MM.1S (cell line): ENCODE measurements around the gene FAM227B.
"Not testable (repeated sequence)": the region's sequence is repeated elsewhere in the genome, so short reads cannot be mapped to it uniquely, and the experiment has no call there.

Source experiments
- DNase-seq: peaks from one replicate; pipeline ENCODE4 v3.0.0-alpha.2; 2015
- H2AFZ ChIP-seq: fragments of 300-600 bp; sonication (generic); 2 replicates; pipeline ENCODE4 v1.6.0; 2016; ENCODE audit warnings: antibody characterized with exemption, low read length
- H3F3A ChIP-seq: fragments of 300-600 bp; sonication (generic); 2 replicates; pipeline ENCODE4 v1.6.1; 2016; ENCODE audit warnings: mild to moderate bottlenecking, antibody characterized with exemption, low read length, moderate library complexity, mixed read lengths; ENCODE audit not compliant: insufficient read depth
- H3K27ac ChIP-seq: fragments of 300-600 bp; sonication (generic); 2 replicates; pipeline ENCODE4 v1.5.1; 2016; ENCODE audit warnings: mild to moderate bottlenecking, low read length
- H3K27me3 ChIP-seq: fragments of 300-600 bp; sonication (generic); replicated peaks from 2 replicates; pipeline ENCODE4 v1.6.0; 2016; ENCODE audit warnings: low read length; ENCODE audit not compliant: insufficient read depth
- H3K36me3 ChIP-seq: fragments of 300-600 bp; sonication (generic); replicated peaks from 2 replicates; pipeline ENCODE4 v1.6.1; 2016; ENCODE audit warnings: mild to moderate bottlenecking, low read length, mixed read lengths; ENCODE audit not compliant: insufficient read depth
- H3K4me1 ChIP-seq: fragments of 300-600 bp; sonication (generic); 2 replicates; pipeline ENCODE4 v1.6.1; 2016; ENCODE audit warnings: low read length, mixed read lengths
- H3K4me2 ChIP-seq: fragments of 300-600 bp; sonication (generic); 2 replicates; pipeline ENCODE4 v1.6.0; 2016; ENCODE audit warnings: low read depth, low read length
- H3K4me3 ChIP-seq: fragments of 300-600 bp; sonication (generic); 2 replicates; pipeline ENCODE4 v1.5.1; 2016; ENCODE audit warnings: low read length, mixed read lengths
- H3K79me2 ChIP-seq: fragments of 300-600 bp; sonication (generic); 2 replicates; pipeline ENCODE4 v1.6.1; 2016; ENCODE audit warnings: mixed run types, low read length, mixed read lengths
- H3K9ac ChIP-seq: fragments of 300-600 bp; sonication (generic); 2 replicates; pipeline ENCODE4 v1.6.1; 2016; ENCODE audit warnings: low read length, mixed read lengths
- H3K9me2 ChIP-seq: fragments of 300-600 bp; sonication (generic); replicated peaks from 2 replicates; pipeline ENCODE4 v1.6.1; 2016; ENCODE audit warnings: mild to moderate bottlenecking, low read length, mixed read lengths; ENCODE audit not compliant: insufficient read depth
- H3K9me3 ChIP-seq: fragments of 300-600 bp; sonication (generic); replicated peaks from 2 replicates; pipeline ENCODE4 v1.6.1; 2016; ENCODE audit warnings: mild to moderate bottlenecking, low read length, mixed read lengths; ENCODE audit not compliant: insufficient read depth
- H4K20me1 ChIP-seq: fragments of 300-600 bp; sonication (generic); 2 replicates; pipeline ENCODE4 v1.6.1; 2016; ENCODE audit warnings: mild to moderate bottlenecking, low read length, moderate library complexity, mixed read lengths; ENCODE audit not compliant: insufficient read depth
- EZH2 ChIP-seq: fragments of 300-600 bp; sonication (generic); optimal IDR thresholded peaks from 2 replicates; pipeline ENCODE3; 2017; ENCODE audit warnings: low read depth, mild to moderate bottlenecking, antibody characterized with exemption, low read length, mixed read lengths
- EZH2phosphoT487 ChIP-seq: fragments of 300-600 bp; sonication (generic); IDR thresholded peaks from 2 replicates; pipeline ENCODE4 v1.6.1; 2018; ENCODE audit warnings: antibody characterized with exemption, low read length
- TF ChIP-seq, protein P1 (sequence below): fragments of 300-600 bp; sonication (generic); IDR thresholded peaks from 2 replicates; pipeline ENCODE4 v1.5.1; 2016; ENCODE audit warnings: antibody characterized with exemption, low read length, mixed read lengths

FAM227B gene

DNA sequence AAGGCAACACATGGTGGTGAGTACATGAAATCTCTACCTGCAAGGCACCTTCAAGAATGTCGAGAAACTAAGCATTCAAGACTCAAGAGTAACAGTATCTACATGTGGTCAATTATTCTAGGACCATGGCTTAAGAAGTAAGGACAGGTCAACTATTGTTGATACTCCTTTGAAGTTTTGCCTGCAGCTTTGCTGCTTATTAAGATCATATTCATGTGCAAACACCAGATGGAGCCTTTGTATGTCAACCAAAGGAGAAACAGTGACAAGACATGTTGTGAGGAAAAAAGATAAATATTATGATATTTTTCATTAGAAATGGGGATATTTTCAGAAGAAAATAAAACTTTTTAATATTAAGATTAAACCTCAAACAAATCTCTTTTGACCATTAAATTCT, 249.8 kb downstream of the FAM227B start:
- no peaks in the 10 kb centered on the region for H3K79me2 ChIP-seq
- H3K9me2 ChIP-seq: no peaks in the 10 kb centered on the region
- no peak overlapping the region for H3K4me2 ChIP-seq
- H3K4me3 ChIP-seq: no peak overlapping the region
- no peaks in the 10 kb centered on the region for H3K9me3 ChIP-seq
- H3K27me3 ChIP-seq: no peaks in the 10 kb centered on the region
- H3K4me1 ChIP-seq: no peaks in the 10 kb centered on the region
- peak; percentile 15 for DNase-seq
- H2AFZ ChIP-seq: no peak overlapping the region
- H3K36me3 ChIP-seq: no peaks in the 10 kb centered on the region
- H3F3A ChIP-seq: no peaks in the 10 kb centered on the region
- no peaks in the 10 kb centered on the region for H4K20me1 ChIP-seq
- TF ChIP-seq, protein P1, sequence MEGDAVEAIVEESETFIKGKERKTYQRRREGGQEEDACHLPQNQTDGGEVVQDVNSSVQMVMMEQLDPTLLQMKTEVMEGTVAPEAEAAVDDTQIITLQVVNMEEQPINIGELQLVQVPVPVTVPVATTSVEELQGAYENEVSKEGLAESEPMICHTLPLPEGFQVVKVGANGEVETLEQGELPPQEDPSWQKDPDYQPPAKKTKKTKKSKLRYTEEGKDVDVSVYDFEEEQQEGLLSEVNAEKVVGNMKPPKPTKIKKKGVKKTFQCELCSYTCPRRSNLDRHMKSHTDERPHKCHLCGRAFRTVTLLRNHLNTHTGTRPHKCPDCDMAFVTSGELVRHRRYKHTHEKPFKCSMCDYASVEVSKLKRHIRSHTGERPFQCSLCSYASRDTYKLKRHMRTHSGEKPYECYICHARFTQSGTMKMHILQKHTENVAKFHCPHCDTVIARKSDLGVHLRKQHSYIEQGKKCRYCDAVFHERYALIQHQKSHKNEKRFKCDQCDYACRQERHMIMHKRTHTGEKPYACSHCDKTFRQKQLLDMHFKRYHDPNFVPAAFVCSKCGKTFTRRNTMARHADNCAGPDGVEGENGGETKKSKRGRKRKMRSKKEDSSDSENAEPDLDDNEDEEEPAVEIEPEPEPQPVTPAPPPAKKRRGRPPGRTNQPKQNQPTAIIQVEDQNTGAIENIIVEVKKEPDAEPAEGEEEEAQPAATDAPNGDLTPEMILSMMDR: peak; percentile 32; the same call in 1 of the 2 replicates
- TF ChIP-seq EZH2phosphoT487 (no peak), EZH2 (no peak)
- H3K27ac ChIP-seq: no peak overlapping the region
- no peak overlapping the region for H3K9ac ChIP-seq

- no peak overlapping the region for H3K9ac ChIP-seq
- no peaks in the 10 kb centered on the region for H3K36me3 ChIP-seq
- H3K4me1 ChIP-seq: no peaks in the 10 kb centered on the region
- H3K27me3 ChIP-seq: no peaks in the 10 kb centered on the region
- H3K9me2 ChIP-seq: no peaks in the 10 kb centered on the region
- H3K4me3 ChIP-seq: no peak overlapping the region
- TF ChIP-seq EZH2: no peak
- TF ChIP-seq, protein P1: no peak
- no peak for TF ChIP-seq EZH2phosphoT487
- H3K4me2 ChIP-seq: no peak overlapping the region
- DNase-seq: no peak
- no peaks in the 10 kb centered on the region for H3F3A ChIP-seq
- H4K20me1 ChIP-seq: no peaks in the 10 kb centered on the region
- H3K27ac ChIP-seq: no peak overlapping the region
- no peaks in the 10 kb centered on the region for H3K79me2 ChIP-seq
- no peak overlapping the region for H2AFZ ChIP-seq
- no peaks in the 10 kb centered on the region for H3K9me3 ChIP-seq
Observed at GRCh38 chr15:49366496-49366895, 254.1 kb downstream of the FAM227B start.

- H3K9me2 ChIP-seq: no peaks in the 10 kb centered on the region
- H3K4me2 ChIP-seq: no peak overlapping the region
- H3K27me3 ChIP-seq: no peaks in the 10 kb centered on the region
- no peaks in the 10 kb centered on the region for H3K9me3 ChIP-seq
- DNase-seq: no peak
- no peak overlapping the region for H3K9ac ChIP-seq
- no peak overlapping the region for H2AFZ ChIP-seq
- TF ChIP-seq EZH2phosphoT487 (no peak), EZH2 (no peak)
- TF ChIP-seq, protein P1: no peak
- no peaks in the 10 kb centered on the region for H4K20me1 ChIP-seq
- no peaks in the 10 kb centered on the region for H3K4me1 ChIP-seq
- no peaks in the 10 kb centered on the region for H3K36me3 ChIP-seq
- H3K4me3 ChIP-seq: no peak overlapping the region
- no peaks in the 10 kb centered on the region for H3F3A ChIP-seq
- no peak overlapping the region for H3K27ac ChIP-seq
- H3K79me2 ChIP-seq: no peaks in the 10 kb centered on the region
Observed at GRCh38 chr15:49361370-49361769, 259.2 kb downstream of the FAM227B start.

GRCh38 chr15:49354439-49354838, 266.2 kb downstream of the FAM227B start:
- not testable (repeated sequence) for H3K9ac ChIP-seq, H3K79me2 ChIP-seq, H3K27ac ChIP-seq, H3F3A ChIP-seq, H3K4me3 ChIP-seq, H3K9me3 ChIP-seq, H4K20me1 ChIP-seq, H3K4me2 ChIP-seq, H2AFZ ChIP-seq, H3K4me1 ChIP-seq, DNase-seq, H3K36me3 ChIP-seq, H3K9me2 ChIP-seq, H3K27me3 ChIP-seq
